GM18907 (cell line): ENCODE results near the gene MTPN.

Experiments
- ATAC-seq: cut with Tn5 transposase; IDR thresholded peaks from one replicate; pipeline ENCODE4 v1.9.1; 2021; ENCODE audit warnings: mild to moderate bottlenecking, moderate library complexity; ENCODE audit not compliant: unreplicated experiment

Gene MTPN

GRCh38 chr7:135929249-135929648 lies 47.9 kb downstream of the MTPN start:
- ATAC-seq = no peak

DNA sequence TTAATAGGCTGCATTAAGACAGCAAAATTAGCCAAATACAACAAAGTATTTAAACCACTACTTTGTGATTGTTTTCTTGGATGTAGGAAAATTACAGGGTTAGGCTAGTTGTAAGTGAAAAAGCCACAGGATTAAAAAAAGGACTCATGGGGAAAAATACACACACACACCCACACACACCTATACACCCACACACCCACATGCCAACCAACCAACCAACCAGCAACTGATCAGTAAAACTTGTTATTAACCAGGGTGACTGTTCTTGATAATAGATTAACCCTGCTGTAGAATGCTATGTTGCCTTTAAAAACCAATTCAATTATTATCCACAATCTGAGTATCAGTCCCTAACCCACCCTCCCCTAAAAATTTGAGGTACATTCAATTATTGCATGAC lies 49.0 kb downstream of the MTPN start:
- ATAC-seq = no peak

DNA sequence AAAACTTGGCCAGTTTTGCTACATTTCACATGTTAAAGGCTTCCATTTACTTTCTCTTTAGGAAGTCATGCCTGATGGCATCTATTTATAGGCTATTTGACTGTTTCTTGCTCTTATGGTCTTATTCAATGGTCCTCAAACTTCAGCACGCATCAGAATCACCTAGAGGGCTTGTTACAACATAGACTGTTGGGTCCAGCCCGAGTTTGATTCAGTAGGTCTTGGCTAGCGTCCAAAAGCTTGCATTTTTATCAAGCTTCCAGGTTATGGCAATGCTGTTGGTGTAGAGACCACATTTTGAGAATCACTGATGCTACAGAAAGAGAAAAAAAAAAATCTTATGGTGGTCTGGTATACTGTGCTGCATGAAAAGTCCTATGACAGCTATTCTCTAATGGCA lies 51.9 kb downstream of the MTPN start:
- ATAC-seq = no peak

DNA sequence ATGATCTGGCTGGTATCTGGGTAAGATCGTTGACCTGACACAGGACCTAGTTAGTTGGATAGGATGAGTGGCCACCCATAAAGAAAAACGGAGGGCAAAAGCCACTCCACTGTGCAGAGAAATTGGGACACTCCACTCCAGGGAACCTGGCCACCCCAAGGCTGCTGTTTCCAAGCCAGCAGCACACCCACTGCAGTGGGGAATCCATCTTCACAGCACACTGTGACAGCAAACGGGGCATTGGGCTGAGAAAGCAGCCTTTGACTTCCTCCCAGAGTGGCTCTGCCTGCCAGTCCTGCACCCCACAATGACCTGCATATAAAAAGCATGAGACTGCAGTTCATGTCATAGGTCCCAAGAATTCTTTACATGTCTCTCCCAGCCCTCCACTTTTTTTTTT lies 52.9 kb downstream of the MTPN start:
- ATAC-seq = no peak

GRCh38 chr7:135922263-135922662 lies 54.9 kb downstream of the MTPN start:
- ATAC-seq = no peak

GRCh38 chr7:135920478-135920877 lies 56.7 kb downstream of the MTPN start:
- ATAC-seq = peak; percentile 54

GRCh38 chr7:135919071-135919841 lies 57.9 kb downstream of the MTPN start:
- ATAC-seq = no peak

GRCh38 chr7:135918134-135918533 lies 59.0 kb downstream of the MTPN start:
- ATAC-seq = no peak

- ATAC-seq = no peak
Observed at GRCh38 chr7:135917721-135918120, 59.4 kb downstream of the MTPN start.

DNA sequence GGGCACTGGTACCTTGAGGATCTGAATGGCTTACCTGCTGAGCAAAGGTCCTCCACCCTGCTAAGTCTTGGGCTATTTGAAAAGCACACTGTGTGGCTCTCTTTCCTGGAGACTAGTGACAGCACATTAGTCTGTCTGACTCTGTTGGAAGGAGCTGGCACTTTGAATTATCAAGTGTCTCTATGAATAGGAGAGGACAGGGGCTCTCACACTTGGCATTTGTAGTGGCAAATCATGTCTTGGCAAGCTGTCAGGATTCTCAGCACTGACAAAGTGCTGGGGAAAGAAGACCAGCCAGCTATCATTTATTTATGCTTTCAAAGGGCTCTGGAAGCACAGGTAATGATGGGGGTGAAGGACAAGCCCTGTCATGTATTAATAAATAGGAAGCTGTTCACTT lies 62.8 kb downstream of the MTPN start:
- no peak for ATAC-seq

DNA sequence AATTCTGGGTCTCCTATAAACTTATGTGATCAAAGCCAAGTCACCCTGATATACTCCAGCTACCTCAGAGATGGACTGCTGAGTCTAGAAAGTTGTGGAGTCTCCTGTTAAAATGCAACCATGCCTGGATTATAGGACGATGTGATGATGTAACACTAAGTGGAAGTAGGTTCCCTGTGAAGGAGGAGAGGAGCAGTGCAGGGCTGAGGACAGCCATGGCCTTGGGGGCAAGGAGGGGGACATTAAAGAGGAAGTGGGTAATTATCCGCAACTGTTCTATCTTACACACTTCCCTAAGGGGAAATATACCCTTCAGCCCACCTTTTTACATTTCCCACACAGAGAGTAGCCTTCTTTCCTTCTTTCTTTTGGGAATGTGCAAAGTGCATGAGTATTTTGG lies 63.8 kb downstream of the MTPN start:
- ATAC-seq = no peak

DNA sequence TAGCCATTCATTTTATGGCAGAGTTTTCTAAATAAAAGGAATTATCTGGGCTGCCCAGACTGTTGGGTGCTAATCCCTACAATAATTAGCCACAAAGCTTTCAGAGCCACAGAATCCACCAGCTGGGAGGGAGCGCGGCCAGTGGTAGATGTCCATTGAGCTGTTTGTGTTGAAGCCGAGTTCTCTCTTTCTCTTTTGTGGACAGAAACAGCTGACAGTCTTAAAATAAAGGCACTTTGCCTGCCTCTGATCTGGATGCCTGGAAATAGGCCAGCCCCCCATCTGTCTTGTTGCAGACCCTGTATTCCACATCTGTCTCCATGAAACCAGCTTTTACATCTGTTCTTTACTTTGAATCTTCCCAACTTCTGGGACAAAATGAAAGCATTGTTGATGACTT lies 66.1 kb downstream of the MTPN start:
- no peak for ATAC-seq

DNA sequence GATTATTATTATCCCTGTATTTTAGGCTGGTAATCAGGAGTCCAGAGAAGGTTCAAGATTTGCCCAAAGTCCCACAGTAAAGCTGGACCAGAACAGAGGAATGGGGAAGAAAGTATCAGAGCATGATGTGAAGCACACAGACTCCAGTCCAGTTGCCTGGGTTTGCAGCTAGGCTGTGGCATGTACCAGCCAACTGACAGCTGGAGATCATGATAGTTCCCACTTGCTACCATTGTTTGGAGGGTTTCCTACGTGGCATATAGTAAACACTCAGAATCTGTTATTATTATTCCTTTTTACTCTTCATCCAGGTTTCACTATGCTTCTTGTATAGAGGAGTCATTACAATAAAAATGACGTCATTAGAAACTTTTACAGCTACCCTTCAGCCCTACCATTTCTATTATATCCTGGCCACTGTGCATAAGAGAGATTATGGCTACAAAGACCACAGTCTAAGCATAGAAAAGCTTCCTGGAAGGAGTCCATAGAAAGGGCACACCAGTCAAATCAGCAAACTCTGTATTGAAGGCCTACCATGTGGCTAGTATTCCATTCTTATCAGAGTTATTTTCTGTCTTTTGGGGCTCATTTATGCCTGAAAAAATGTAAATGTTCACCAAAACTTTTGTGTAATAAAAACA lies 66.6 kb downstream of the MTPN start:
- no peak for ATAC-seq

- no peak for ATAC-seq
Observed at GRCh38 chr7:135905858-135906257, 71.3 kb downstream of the MTPN start.

DNA sequence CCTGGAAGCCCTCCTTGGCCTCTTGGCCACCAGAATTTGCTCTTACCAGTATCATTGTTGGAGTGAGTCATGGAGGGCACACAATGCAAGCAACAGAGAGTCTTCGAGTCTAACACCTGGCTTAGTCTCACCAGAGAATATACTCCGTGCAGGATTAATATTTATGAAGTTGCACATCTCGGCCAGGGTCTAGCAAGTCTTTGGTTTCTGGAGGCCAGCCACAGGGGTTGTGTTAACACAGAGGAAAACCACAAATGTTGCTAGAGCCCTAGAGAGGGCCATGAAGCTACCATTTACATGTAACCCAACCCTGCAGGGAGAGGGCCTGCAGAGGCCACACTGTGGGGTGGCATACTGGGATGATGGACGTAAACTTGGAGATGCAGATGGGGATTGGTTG lies 71.8 kb downstream of the MTPN start:
- ATAC-seq = no peak

GRCh38 chr7:135904282-135904681 lies 72.9 kb downstream of the MTPN start:
- ATAC-seq = no peak

DNA sequence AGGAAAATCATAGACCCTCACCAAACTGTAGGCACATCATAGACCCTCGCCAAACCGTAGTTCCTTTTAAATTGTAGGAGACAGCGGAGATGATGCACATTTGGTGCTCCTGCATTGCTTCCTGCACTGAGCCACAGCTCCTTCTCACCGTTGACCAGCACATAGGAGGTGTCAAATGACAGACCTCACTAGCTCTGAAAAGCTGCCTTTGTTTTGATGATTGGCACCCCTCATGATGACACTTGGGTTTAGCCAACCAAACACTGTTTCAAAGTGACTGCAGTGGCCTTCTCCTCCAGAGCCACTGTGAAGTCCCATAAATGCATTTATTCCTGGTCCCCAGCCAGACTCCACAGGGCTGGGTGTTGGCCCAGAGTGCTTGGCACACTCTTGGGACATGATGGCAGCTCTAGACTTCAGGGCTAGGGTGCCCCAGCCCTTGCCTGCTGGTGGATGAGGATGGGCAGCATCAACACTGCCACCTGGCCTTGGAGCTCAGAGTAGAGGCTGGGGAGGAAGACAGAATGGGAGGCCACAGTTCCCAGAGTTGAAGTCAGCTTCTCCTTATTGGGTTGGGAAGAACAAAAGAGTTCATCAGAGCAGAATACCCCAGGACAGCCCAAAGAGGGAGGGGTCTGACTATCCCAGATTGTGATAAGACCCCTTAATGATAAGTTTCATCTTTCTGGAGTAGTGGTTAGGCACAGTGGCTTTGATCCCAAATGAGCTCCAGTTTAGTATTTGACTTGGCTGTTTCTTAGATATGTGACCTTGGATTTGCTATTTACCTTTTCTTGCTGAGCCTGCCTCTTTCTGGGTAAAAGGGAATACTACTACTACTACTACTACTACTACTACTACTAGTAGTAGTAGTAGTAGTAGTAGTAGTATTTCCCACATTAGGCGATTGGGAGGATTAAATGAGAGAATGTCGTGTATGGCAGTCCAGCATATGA lies 75.3 kb downstream of the MTPN start:
- no peak for ATAC-seq

- ATAC-seq = no peak
Observed at GRCh38 chr7:135900065-135900546, 77.1 kb downstream of the MTPN start.

DNA sequence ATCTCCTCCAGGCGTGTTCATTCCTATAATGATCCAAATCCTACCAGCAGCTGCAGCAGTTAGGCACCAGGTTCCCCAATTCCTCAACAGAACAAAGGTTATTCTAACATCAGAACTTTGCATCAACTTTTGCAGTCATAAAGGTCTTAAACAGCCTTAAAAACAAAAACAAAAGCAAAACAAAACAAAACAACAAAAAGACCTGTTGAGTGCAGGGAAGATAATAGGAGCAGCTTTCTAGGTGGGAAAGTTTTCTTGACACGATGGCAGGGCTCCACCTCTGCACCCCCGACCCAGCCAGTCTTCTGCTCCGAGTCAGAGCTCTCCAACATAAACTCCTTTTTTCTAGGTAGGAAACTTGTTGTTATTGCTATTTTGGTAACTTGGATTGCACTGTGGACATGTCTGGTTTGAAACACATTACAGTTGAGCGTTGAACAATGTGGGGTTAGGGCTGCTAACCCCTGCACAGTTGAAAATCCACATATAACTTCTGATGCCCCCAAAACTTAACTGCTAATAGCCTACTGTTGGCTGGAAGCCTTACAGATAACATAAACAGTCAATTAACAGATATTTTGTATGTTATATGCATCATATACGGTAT lies 77.6 kb downstream of the MTPN start:
- ATAC-seq = no peak

- no peak for ATAC-seq
Observed at GRCh38 chr7:135898226-135898625, 78.9 kb downstream of the MTPN start.

- no peak for ATAC-seq
Observed at GRCh38 chr7:135894816-135895215, 82.3 kb downstream of the MTPN start.
